T-helper 9 cell (primary cell): ENCODE data around the gene MTCH1.
"Not testable (repeated sequence)": the region's sequence is repeated elsewhere in the genome, so short reads cannot be mapped to it uniquely, and the experiment has no call there.

ENCODE experiments used
- DNase-seq: peaks from one replicate; pipeline ENCODE4 v3.0.0-alpha.2; 2020

MTCH1 gene

DNA sequence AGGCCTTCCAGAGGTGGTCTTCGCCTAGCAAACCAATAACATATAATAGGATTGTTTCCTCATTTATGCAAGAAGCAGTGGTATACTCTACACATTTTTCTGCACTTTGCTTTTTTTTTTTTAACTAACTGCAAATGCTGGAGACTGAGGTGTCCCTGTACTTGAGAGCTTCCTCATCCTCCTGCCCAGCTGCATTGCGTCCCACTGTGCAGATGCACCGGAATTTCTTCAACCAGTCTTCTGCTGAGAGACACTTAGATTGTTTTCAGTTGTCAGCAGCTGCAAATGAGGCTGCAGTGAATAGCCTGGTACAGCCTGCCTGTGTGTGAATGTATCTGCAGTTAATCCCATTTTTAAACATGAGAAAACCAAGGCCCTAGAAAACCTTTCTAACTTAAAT is 31.0 kb upstream of the MTCH1 start:
- no peak for DNase-seq

GRCh38 chr6:37015532-37015931 is 29.5 kb upstream of the MTCH1 start:
- DNase-seq = no peak

GRCh38 chr6:37014667-37015066 is 28.7 kb upstream of the MTCH1 start:
- DNase-seq = no peak

DNA sequence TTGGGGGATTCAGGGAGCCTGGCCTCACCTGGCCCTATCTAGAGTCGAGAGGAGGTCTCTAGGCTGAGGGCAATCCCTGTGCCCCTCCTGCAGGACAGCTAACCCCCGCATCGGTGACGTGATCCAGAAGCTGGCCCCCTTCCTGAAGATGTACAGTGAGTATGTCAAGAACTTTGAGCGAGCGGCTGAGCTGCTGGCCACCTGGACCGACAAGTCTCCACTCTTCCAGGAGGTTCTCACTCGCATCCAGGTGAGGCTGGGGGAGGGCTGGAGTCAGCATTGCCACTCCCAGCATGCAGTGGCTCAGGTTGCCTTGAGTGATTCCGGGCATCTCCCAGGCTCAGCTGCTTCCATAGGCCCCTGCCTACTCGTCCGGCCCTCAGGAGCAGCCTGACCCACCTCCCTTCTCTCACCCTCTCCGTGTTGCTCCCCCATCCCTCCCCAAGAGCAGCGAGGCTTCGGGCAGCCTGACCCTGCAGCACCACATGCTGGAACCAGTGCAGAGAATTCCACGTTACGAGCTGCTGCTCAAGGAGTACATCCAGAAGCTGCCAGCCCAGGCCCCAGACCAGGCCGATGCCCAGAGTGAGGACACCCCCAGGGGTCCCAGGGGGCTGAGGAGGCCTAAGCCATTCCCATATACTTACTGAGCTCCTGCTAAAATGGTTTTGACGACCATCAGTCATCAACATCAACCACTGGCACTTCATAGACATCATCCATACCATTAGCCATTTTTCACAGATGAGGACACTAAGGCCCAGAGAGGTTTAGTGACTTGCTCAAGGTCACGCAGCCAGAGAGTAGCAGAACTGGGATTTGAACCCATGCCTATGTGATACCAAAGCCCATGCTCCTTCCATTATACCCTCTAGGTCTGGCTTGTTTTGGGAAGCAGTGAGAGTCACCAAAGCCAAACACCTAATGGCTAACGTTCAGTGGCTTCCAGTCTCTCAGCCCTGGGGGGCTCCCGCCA is 27.8 kb upstream of the MTCH1 start:
- DNase-seq = no peak

DNA sequence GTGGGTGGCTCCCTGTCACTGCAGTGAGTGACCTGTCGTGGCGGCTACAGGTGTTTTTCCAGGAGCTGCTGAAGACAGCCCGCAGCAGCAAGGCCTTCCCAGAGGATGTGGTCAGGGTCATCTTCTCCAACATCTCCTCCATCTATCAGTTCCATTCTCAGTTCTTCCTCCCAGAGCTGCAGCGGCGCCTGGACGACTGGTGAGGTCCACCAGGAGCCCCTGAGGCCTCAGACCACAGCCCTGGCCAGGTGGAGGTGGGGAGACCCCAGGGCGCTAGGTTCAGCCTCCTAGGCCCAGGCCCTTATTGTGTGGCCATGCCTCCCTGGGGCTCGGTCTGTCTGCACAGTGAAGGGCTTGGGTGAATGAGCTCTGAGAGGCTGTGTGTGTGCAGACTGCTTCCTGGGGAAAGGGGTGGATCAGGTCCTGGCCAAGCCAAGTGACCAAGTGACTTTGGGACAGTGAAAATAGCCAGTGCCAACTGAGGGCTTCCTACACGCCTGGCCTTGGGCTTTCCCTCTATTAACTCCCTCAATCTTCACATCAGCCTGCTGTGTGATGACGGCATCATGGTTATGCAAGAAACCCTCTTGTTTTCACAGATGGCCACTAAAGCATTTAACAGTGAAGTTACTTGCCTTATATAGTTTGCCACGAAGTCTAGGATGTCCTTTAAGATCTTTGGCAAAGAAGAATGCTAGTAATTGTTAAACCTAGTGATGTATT is 25.8 kb upstream of the MTCH1 start:
- no peak for DNase-seq

DNA sequence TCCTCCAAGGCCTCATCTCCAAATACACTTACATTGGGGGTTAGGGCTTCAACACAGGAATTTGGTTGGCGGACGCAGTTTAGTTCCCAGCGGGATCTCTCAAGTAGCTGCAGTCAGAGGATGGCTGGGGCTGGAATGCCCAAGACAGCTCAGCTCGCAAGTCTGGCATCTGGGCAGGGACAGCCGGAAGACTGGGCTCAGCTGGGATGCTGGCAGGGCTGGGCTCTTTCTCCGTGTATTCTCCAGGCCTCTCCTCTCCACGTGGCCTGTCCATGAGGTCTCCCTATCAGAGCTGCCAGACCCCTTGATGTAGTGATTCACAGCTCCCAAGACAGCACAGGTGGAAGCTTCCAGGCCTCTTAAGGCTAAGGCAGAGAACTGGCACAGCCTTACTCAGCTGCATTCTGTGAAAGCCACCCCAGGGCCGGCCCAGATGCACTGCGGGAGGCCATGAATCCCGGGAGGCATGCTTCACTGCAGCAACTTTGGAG is 24.5 kb upstream of the MTCH1 start:
- no peak for DNase-seq

DNA sequence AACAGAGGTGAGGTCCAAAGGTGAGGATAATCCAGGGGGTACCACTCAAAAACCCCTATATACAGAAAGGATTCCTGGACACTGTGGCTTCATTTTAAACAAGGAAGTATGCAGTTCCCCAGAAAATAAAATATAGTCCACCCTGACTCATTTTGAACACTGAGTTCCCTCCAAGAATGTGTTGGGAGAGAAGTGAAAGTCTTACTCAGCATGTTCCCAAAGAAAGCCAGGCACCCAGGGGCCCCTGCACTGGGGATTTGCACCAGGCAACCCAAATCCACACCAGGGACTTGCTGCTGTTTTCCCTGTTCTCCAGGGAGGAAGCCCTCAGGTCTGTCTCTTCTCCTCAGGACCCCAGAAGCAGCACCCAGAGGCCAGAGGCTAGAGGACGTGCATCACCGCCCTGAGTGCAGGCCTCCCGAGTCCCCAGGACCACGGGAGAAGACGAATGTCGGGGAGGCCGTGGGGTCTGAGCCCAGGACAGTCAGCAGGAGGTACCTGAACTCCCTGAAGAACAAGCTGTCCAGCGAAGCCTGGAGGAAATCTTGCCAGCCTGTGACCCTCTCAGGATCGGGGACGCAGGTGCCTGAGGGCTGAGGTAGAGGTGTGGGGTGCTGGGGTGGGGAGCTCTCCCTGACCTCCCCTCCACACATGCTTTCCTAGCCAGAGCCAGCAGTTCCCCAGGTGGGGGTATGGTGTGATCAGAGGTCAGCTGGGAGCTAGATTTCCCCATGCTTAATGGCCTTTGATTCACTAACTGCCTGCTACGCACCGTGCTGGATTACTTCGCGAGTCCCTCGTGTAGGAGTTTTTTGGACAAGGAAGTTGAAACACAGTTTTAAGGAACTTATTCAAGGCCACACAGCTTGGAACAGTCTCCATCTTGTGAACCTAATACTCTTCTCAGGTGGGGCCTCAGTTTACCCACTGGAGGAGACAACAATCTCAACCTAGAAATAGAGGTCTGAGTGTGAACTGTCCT is 22.8 kb upstream of the MTCH1 start:
- DNase-seq = no peak

DNA sequence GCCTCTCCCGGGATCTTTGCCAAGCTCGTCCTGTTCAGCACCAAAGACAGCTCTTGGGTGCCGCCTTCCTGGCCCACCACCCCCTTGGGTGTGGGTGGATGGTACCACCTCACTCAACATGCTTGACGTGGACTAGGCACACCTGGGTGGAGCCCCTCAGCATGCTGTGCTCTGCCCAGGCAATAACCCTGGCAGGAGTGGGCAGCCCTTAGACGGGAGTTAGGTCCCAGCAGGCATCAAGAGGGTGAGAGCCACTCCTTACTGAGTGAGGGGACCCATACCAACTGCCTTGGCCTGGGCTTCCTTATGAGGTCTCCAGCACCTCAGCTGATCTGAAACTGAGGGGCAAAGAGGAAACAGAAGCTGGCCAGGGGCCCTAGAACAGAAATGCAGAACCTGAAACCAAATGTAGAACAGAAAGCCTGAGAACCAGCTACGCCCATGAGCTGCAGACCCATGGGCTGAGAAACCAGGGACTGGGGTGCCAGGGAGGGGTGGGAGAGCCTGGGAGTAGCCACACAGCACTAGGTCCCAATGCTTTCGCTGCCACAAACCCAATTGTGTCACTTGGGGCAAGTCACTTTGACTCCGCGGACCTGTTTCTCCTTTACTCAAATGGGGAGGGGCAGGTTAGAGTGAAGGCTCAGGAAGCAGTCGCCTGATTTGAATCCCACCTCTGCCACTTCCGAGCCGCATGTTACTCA is 21.5 kb upstream of the MTCH1 start:
- no peak for DNase-seq

DNA sequence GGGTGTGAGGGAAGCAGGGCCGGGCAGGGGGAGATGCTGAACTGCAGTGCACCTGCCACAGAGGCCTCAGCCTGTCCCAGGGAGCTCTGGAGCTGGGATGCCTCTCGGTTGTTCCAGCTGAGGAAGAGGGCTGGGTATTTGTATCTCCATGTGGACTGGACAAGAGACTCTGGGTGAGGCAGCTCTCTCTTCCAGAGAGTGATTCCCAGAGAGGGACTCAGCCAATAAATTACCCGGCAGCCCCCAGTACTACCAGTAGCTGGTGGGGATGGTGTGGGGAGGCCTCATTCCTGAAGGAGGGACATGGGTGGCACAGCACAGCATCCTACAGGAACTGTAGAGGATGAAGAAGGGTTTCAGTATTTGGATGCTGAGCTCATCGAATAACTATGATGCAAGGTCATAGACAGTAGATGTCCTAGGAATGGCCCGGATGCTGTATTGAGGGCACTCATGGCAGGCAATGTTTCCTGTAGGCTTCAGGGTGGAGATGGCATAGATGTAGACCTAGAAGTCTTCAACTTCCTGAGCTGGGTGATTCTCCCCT is 20.9 kb upstream of the MTCH1 start:
- no peak for DNase-seq

DNA sequence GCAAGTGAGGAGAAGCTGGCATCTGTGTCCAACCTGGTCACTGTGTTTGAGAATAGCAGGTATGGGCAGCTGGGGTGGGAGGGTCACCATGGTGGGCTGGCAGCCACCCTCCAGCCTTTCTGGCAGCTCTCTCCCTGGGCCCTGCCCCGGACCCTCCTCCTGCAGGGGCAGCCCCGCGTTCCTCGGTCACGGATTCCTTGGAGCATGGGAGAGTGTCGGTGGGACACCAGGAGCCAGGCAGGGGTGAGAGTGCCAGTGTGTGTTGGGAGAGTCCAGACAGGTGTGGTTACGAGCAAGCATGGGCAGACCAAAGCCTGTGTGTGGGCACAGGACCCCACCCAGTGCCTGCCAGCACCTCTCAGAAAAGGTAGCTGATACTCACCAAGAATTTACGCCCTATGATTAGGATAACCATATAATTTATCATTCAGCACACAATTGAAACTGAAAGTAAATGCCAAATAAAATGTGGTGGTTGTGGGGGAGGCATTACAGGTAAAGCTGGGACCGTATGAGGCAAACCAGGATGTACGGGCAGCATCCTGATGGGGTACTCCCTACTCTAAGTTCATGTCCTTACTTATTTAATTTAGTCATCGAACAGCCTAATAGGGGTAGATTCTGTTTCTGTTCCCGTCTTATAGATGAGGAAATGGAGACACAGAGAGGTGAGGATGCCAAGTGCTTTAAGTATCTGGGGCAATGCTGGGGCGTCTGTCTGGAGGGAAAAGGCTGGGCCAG is 20.0 kb upstream of the MTCH1 start:
- no peak for DNase-seq

DNA sequence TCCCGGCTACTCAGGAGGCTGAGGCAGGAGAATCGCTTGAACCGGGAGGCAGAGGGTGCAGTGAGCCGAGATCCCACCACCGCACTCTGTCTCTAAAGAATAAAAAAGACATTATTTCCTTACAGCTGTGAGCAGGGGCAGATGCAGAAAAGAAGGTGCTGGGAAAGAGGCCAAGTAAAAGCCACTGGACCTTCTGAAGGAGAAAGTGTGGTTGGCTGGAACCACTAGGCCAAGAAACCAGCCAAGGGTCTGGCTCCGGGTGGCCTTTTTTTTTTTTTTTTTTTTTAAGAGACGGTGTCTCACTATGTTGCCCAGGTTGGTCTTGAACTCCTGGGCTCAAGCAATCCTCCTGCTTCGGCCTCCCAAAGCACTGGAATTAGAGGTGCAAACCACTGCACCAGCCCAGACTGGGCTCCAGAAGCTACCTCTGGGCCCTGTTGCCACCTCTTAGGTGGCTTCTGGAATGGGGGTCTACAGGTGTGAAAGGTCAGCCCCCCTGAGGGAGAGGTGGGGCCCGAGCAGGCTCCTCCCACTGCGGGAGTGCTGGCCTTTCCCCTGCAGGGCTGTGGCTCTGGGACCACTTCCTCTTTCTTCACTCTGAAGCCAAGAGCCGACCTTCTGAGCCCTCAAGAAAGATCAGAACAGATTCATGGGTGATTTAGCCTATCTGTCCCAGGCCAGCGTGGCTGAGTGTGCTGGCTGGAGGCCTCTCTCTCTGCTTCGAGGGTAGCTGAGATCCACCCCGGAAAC is 19.2 kb upstream of the MTCH1 start, which contains the start of gene FGD2:
TSS of gene FGD2 (plus strand) at position 595 of the 750 bp plus-strand sequence. CDS start 163 bp downstream, outside the sequence.
- DNase-seq = no peak

DNA sequence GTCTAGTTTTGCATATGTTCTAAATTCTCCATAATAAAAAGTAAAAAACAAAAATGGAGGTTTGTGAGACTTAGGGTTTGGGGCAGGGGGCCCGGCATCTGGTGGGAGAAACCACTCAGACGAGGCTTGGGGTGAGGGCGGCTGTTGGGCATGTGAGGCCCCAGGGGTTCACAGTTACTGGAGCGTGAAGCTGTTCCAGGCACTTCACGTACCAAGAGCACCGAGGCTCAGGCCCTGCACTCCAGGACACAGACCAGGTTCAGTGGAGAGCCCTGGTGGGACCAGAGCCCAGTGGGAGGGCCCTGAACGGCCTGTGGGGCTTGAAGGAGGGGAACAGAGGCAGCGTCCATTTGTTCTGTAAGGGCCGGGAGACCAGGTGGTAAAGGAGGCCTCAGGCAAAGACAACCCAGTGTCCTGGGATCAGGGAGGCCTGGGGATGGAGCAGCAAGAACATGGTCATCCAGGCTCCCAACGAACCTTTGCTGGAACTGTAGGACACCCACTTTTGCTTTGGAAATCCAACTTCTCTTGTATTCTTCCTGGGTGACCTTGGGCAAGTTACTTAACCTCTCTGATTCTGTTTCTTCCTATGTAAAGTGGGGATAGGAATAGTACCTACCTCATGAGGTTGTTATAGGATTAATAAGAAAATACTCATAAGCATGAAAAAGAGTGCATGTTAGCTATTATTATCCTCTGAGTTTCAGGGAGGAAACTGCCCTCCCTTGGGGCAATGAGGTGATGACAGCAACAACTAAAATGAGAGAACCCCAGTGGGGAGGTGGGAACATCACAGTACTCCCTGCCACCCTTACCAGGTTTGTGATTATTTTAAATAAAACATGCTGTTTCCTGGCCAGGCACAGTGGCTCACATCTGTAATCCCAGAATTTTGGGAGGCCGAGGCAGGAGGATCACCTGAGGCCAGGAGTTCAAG is 18.3 kb upstream of the MTCH1 start:
- DNase-seq = no peak

DNA sequence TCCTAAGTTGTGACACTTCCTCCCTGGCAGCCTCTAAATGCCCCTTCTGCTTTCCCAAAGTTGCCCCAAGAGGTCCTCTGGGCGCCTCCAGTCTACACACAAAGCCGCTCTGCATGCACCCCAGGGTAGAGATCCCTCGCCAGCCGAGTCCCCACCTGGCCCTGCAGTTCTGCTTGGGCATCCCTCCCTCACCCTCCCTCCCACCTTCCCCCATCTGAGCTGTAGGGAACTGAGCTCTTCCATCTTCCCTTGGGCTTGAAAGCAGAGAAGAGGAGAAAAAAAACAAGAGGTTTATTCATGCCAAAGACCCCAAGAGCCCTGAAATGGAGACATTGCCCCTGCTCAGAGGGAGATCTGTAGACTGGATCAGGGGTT is 13.7 kb upstream of the MTCH1 start:
- no peak for DNase-seq

GRCh38 chr6:36999061-36999750 is 13.2 kb upstream of the MTCH1 start:
- no peak for DNase-seq

- no peak for DNase-seq
Measured at GRCh38 chr6:36998723-36999038, 12.7 kb upstream of the MTCH1 start.

GRCh38 chr6:36997811-36998722 is 12.1 kb upstream of the MTCH1 start:
- DNase-seq = no peak

DNA sequence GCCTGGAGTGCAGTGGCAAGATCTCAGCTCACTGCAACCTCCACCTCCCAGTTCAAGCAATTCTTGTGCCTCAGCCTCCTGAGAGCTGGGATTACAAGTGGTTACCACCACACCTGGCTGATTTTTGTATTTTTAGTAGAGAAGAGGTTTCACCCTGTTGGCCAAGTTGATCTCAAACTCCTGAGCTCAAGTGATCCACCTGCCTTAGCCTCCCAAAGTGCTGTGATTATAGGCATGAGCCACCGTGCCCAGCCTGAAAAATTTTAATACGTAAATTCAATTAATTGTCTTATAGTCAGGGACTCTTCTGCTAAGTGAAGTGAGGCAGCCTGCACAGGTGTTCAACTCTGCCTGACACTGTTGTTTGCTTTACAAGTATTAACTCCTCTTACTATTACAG is 4.4 kb upstream of the MTCH1 start:
- not testable (repeated sequence) for DNase-seq
